ENCODE results near the gene RAD18.

- TF ChIP-seq POLR2AphosphoS5 (IDR thresholded peaks at IDR 0.05) (no peak), CTCF (IDR thresholded peaks at IDR 0.05 in 8 of 11, conservative IDR thresholded peaks at IDR 0.05 in 3 of 11) (no peak)
These were observed 24.0 kb upstream of the RAD18 start for GRCh38 chr3:8987226-8987625.

Data from spleen (tissue), 7 donors.